ENCODE data around the gene CACNA2D1.

- TF ChIP-seq CTCF (IDR thresholded peaks at IDR 0.05) = no peak
- no peak for TF ChIP-seq POLR2AphosphoS5 (IDR thresholded peaks at IDR 0.05)
Observed at GRCh38 chr7:82274681-82275080, 168.9 kb downstream of the CACNA2D1 start.
